ENCODE results near the gene ARL6IP1. TPM values are rescaled to one million over a fixed set of nuclear protein-coding genes. Genes with fewer than 3 reads are reported as not detected.
A peak's percentile ranks its signal among the peaks of the same experiment; 100 is the strongest.
"Not testable (repeated sequence)": the region's sequence is repeated elsewhere in the genome, so short reads cannot be mapped to it uniquely, and the experiment has no call there.

Gene ARL6IP1
- total RNA-seq, 1 experiment from 2014 or later = 353 TPM

DNA sequence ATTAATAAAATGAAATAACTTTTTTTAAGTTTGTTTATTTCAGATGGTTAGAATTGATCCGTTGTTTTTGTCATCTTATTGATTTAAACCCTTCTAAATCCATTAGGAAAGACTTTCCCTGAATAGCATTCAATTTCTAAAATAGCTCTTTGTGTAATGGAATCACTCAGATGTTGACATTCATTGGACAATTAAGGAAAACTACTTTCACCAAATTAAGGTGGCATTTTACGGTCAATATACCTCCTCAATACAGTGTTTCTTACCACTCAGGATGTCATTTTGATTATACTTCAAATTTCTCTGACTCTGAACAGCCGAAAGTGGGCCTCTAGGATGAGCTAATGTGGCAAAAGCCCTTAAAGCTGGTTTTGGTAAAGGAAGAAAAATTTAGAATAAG, 1.8 kb downstream of the ARL6IP1 start:
- no peak for DNase-seq (ENCODE audit: low spot score)

DNA sequence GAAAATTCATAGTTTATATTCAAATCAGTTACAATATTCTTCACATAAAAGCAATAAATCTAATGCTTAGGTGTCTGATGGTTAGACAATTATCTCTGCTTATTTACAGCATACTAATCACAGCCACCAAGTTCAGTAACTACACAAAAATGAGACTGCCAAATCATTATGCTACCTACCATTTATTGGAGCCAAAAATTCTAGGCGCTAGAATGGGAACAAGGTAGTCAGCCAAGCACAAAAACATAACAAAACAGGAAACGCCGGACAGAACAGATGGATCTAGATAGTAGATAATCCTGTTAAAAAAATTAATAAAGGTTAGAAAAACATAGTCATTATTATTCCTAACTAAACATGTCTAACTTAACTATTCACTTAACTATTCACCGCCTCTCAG, 3.6 kb downstream of the ARL6IP1 start:
- DNase-seq (ENCODE audit: low spot score) = no peak

DNA sequence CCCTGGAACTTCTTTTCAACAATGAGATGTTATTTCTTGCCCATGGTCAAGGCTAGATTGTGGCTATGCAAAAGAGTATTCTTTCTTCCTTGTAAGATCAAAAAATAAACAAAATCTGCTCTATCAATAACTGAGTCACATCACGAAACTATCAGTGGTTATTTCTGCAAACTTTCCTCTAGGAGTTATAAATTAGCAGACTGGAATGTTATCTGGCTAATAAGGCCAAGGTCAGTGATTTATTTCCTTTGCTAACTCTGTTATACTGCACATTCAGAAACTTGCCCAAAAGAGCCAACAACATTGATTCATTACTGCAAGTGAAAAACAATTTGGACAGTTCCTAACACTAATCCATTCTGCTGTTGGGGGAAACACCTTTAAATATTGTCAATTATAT, 5.0 kb downstream of the ARL6IP1 start:
- no peak for DNase-seq (ENCODE audit: low spot score)

DNA sequence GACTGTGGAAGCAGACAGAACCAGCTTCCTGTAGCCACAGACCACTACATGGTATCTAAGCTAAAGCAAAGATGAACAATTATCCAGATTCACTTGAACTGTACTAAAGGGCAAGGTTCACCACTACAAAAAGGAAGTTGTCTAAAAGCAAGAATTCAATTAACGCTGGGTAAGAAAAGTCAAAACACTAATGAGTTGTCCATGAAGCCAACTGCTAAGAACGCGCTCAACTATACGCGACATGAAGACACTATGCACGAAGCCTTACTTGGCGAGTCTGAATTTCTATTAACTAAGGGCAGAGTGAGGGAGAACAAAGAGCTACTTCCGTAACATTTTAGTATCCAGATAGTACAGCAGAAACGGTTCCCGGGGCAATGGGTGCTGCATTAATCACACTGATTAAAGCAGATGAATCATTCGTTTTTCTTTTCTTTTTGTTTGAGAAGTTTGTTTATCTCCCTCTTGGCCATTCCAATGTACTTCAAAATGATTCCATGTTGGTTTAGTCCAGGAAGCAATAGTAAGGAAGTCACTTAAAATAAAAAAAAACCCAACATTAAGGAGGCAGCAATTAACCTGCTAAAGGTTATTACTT, 8.4 kb downstream of the ARL6IP1 start:
- DNase-seq (ENCODE audit: low spot score) = no peak

DNA sequence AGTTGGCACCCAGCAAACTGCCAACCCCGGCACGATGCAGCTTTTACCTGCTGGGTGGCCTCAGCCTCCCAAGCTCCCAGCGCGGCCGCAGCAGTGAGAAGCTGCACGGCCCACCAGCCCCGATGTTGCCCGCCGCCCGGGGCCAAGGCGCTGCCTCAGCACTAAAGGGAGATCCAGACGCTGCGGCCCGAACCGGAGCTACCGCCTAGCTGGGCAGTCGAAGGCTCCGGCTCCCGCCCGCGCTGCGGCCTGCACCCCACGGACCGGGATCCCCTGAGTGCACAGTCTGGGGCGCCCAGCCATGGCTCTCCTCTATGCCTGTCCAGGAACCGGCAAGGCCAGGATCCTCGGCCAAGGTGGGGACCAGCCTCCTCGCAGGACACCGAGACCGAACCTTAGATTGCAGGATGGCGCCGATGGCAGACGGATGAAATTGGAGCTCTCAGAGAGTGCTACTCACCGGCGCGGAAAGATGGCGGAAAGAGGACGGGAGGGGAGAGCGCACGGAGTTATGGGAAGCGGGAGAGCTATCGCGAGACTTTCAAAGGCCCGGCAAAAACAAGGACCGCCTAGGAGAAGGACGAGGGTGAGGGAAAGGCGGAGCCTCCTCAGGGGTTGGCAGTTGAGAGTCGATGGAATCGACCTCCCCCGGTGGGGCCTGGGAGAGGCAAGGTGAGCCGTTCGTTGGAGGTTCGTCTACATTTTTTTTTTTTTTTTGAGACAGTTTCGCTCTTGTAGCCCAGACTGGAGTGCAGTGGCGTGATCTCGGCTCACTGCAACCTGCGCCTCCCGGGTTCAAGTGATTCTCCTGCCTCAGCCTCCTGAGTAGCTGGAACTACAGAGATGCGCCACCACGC, 11.3 kb downstream of the ARL6IP1 start, which contains the start of gene RPS15A:
RPS15A (minus strand) TSS at position 485 of the 857 bp plus-strand sequence. CDS start 1,221 bp downstream, outside the sequence.
- peak; percentile 96 for DNase-seq (ENCODE audit: low spot score)

DNA sequence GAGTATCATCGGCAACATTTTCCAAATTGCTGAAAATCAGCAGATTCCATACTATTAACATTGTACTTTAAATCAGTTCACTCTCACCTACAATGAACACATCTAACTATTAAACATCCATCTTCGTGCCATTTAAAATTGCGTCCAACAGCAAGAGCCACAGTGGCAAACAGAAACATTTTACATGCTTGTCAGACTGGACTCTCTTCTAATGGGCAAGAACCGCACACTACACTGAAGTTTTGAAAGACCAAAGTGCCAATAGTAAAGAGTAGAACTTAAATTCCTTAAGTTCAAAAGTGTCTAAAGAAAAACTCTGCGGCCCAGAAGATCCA, 11.9 kb downstream of the ARL6IP1 start:
- no peak for DNase-seq (ENCODE audit: low spot score)

DNA sequence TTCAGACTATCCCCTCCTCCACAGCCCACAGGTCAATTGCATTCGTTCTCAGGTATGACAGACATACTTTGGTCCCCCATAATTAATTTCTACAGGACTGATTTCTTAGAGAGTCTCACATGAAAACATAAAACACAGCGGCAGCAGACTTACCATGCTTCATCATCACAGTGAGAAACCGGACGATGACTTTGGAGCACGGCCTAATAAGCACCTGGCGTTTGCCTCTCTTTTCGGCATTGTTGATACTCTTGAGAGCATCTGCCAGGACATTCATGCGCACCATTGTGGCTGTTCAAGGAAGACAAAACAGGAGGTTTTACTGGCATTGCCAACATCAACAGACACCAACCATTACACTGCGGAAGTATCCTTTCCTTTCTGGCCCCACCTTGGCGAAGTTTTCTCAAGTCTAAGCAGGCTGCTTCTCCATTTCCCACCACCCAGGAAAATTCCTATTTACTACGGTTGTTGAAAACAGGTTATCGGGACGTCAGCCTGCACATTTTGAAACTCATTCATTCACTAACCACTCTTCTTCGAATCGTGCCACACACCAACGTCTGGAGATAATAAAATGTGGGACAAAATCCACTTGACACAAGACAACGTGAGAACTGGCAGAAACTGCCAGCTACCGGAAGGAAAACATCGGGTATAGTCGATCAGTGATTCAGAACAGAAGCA, 12.4 kb downstream of the ARL6IP1 start:
- no peak for DNase-seq (ENCODE audit: low spot score)

DNA sequence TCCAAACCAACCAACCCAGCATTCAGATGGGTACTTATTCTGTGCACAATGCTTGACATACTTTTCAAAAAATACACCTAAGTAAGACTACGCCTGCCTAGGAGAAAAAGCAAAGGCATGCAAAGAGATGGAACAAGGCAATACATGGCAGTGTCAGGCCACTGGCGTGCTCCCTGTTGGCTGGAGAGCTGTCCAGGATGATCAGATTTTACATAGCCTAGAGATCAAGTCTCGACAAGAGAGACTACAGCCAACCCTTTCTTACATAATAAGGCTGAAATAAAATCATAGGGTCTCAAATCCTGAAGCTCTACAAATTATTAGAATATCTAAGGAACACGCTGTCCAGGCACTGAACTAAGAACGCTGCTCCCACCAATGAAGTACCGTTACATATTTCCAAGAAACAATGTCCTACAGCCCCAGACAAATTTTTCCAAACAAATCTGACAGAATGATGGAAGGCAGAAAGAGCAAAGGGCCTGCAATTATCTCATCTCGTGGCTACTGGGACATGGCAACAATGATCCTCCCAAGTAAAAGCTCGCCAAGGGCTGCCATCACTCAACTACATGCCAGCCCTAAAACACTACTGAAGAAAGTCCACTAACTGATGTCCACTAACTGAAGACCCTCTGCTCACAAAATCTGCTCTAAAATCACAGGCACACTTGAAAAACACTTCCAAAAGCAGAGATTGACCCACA, 16.3 kb downstream of the ARL6IP1 start:
- DNase-seq (ENCODE audit: low spot score) = no peak

DNA sequence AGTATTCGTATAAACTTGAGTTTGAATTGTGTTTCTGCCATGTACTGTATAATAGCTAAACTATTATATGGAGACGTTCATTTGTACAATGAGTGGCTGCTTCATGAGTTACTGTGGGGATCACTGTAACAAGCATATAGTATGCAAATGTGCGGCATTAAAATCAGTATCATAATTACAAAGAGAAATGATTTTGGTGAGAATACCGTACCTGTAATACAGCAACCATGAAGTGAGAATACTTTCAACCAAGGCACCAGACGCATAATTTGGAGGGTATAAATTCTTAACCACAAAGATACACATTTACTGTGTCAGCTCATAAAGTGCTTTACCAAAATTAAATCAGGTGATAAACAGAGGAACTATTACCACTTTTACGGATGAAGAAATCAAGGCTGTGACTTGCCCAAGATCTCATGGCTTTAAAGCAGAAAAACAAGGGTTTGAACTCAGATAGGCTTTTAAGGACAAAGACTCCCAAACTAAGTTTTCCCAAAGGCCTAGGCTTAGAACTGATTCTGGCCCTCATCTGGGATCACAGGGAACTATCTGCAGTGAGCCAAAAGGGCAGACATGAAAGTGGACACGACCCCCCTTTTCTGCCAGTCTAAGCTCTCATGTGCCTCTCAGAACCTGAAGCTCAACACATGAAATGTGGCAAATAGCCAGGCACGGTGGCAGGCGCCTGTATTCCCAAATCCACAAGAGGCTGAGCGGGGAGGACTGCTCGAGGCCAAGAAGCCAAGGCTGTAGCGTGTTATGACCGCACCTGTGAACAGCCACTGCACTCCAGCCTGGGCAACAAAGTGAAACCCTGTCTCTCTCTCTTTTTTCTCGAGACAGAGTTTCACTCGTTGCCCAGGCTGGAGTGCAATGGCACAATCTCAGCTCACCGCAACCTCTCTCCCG, 17.7 kb downstream of the ARL6IP1 start:
- DNase-seq (ENCODE audit: low spot score) = no peak

DNA sequence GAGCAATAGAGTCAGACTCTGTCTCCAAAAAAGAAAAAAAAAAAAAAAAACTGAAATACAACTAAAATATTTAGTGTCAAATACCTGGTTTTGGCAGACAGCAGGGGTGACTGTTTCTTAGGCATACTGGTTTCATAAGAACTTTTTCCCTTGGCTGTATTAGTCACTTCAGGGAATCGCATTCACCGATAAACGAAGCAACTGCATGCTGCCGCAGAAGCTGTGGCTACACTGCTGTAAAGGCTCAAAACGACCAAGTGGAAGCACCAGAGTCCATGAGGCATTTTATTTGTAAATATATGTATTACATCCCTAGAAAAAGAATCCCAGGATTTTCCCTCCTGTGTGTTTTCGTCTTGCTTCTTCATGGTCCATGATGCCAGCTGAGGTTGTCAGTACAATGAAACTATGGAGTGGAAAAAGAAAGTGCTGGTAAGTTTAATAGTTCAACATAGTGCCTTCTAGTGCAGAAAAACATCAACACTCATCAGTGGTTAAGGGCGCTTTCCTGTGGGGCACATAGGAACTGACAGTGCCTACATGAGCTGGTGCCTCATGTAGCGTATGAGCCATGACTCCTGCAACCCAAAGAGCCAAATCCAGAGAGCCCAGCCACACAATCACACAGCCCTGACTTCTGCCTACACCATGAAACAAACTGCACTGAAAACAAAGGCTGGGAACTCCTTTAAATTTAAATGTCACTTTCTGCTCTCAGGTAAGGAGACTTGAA, 18.5 kb downstream of the ARL6IP1 start:
- DNase-seq (ENCODE audit: low spot score) = no peak

DNA sequence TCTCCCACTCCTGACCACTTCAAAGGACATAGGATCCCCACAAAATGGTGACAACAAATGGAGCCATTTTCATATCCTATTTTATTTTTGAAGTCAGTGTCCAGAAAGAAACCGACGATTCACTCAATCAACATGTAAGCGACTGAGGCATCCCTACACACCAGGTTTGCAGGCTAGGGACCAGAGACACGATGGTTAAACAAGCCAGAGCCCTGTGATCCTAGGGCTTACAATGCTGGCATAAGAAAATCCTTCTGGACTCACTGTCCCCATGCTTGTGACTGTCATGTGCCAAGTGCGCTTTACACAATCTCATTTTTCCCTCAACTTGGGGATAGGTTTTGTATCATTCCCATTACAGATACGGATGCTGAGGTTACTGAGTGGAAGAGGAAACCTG, 20.1 kb downstream of the ARL6IP1 start:
- DNase-seq (ENCODE audit: low spot score) = not testable (repeated sequence)

DNA sequence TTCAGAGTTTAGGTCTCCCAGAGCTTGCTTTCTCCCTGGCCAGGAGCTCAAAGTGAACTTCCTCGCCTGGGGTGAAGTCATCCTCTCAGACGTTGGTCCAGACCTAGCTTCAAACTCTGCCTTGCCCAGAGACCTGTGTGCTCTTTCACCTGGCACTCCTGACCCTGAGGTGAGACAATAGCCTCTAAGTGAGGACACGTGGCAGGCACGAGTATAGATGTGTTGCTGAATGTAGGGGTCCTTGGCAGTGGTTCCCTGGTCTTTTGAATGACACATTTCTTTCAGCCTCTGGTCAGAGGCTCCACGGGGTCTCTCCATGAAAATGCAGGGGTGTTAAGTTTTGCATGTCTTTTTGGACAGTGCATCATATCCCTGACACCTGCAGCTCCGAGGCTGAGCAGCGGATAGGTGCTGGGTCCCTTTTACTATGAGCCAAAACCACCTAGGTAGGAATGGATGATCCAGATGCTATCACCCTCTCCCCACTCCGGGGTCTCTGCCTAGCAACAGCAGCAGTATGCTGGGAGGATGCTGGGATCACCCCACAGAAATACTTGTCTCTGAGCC, 20.8 kb downstream of the ARL6IP1 start:
- not testable (repeated sequence) for DNase-seq (ENCODE audit: low spot score)

DNA sequence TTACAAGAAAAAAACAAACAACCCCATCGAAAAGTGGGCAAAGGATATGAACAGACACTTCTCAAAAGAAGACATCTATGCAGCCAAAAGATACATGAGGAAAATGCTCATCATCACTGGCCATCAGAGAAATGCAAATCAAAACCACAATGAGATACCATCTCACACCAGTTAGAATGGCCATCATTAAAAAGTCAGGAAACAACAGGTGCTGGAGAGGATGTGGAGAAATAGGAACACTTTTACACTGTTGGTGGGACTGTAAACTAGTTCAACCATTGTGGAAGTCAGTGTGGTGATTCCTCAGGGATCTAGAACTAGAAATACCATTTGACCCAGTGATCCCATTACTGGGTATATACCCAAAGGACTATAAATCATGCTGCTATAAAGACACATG, 23.7 kb downstream of the ARL6IP1 start:
- not testable (repeated sequence) for DNase-seq (ENCODE audit: low spot score)

DNA sequence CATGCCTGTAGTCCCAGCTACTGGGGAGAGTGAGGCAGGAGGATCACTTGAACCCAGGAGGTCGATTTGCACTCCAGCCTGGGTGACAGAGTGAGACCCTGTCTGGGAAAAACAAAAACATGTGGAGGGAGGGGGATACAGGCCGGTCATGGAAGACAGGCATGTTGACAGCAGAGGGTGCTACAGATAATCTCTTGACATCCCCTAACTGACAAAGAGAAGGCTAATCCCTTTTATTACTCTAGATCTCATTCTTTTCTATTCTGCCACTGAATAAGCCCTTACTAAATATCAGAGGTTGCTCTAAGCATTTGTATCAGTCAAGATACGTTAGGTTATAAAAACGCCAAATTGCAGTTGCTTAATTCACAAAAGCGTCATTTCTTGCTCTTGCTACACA, 25.0 kb downstream of the ARL6IP1 start:
- not testable (repeated sequence) for DNase-seq (ENCODE audit: low spot score)

DNA sequence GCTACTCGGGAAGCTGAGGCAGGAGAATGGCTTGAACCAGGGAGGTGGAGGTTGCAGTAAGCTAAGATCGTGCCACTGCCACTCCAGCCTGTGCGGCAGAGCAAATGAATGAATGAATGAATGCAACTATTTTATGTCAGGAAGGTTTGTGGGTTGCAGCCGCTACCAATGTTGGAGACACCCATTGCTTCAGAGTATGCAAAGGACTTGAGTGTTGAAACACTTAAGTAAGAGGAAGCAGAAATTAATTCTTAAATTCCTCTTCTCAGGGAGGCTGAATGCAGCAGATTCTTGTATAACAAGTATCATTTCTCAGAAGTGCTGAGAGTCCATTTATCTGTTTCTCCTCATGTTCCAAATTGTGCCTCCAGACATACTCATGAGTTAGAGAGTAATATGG, 26.7 kb downstream of the ARL6IP1 start:
- DNase-seq (ENCODE audit: low spot score) = not testable (repeated sequence)

DNA sequence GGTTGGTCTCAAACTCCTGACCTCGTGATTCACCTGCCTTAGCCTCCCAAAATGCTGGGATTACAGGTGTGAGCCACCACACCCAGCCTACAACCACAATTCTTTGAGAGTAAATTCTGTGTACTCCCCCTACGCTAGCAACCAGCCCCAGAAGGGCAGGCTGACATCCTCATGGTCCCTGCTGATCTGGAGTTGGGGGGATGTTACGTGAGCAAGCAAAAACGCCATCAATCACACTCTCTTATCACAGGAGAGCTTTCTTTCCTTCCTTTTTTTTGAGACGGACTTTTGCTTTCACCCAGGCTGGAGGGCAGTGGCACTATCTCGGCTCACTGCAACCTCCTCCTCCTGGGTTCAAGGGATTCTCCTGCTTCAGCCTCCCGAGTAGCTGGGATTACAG, 29.2 kb downstream of the ARL6IP1 start:
- not testable (repeated sequence) for DNase-seq (ENCODE audit: low spot score)

DNA sequence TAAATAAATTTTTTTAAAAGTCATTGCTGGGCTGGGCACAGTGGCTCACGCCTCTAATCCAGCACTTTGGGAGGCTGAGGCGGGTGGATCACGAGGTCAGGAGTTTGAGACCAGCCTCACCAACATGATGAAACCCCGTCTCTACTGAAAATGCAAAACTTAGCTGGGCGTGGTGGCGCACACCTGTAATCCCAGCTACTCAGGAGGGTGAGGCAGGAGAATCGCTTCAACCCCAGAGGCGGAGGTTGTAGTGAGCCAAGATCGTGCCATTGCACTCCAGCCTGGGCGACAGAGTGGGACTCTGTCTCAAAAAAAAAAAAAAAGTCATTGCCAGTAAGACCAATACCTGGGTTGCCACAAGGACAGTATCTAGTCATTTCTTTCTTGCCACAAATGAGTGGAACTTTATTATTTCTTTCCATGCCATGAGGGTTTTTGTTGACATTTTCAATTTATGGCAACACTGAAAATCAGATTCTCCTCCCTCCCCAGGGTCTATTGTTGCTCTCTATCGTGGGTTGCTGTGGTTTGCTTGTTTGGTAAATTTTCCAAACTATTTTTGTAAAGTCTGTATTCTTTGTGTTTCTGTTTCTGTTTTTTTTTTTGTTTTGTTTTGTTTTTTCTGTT, 30.9 kb downstream of the ARL6IP1 start:
- not testable (repeated sequence) for DNase-seq (ENCODE audit: low spot score)

DNA sequence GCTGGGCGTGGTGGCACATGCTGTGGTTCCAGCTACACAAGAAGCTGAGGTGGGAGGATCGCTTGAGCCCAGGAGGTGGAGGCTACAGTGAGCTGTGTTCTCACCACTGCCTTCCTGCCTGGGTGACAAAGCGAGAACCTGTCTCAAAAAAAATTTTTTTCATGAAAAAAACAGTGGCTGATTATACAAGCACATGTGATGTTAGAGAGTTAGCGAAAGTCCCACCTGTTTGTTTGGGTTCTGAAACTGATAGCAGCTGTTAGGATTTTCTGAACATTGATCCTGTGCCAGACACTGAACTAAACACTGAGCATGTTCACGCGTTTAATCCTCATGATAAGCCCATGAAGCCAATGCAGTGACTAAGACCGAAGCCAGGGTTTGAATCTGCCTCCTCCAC, 34.1 kb downstream of the ARL6IP1 start:
- DNase-seq (ENCODE audit: low spot score) = not testable (repeated sequence)

DNA sequence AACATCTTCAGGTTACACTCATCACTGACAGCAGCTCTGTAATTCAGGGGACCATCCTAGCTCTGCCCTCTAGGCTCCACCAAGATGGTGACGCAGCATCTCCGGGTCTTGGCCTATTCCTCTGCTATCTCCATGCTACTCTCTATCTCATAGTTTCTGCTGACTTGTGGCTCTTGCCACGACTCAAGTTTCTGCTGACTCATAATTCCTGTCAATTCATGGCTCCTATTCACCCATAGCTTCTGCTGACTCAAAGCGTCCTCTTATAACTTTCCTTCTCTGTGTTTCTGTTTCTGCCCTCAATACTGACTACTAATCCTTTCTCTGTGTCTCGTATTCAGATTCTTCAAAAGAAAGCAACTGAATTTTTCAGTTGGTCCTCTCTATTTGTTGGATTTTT, 38.6 kb downstream of the ARL6IP1 start:
- not testable (repeated sequence) for DNase-seq (ENCODE audit: low spot score)
